ENCODE results near the gene APOBEC3C.

GRCh38 chr22:38972558-38972957, 41.5 kb upstream of the APOBEC3C start:
- TF ChIP-seq CTCF (IDR thresholded peaks at IDR 0.05; ENCODE audit: low read length) (no peak), EZH2 (IDR thresholded peaks at IDR 0.05; ENCODE audit: borderline replicate concordance, low read length) (no peak)

Measured in OCI-LY1 (cell line).